ENCODE results near the gene EDARADD. TPM values are rescaled to one million over a fixed set of nuclear protein-coding genes. Genes with fewer than 3 reads are reported as not detected.

EDARADD gene
- total RNA-seq, 1 donor, result 1.4 TPM

GRCh38 chr1:236467327-236467641 lies 73.2 kb downstream of the EDARADD start:
- no peak for DNase-seq (ENCODE audit: insufficient read length, low spot score, missing footprints)
- no peak for TF ChIP-seq CTCF (IDR thresholded peaks at IDR 0.05; ENCODE audit: extremely low read depth, low read depth, low read length)
- no peak overlapping the region for H3K27ac ChIP-seq (ENCODE audit: low read depth, low read length)
- H3K4me1 ChIP-seq (ENCODE audit: insufficient read depth, low read length), result no peaks in the 10 kb centered on the region
- H3K27me3 ChIP-seq (ENCODE audit: insufficient read depth, low read length), result no peaks in the 10 kb centered on the region
- H4K20me1 ChIP-seq (ENCODE audit: insufficient read depth, low read length), result no peaks in the 10 kb centered on the region
- no peaks in the 10 kb centered on the region for H3K9me3 ChIP-seq (ENCODE audit: low read depth, low read length)
- H3K36me3 ChIP-seq (ENCODE audit: insufficient read depth, low read length), result no peaks in the 10 kb centered on the region
- no peak overlapping the region for H3K4me2 ChIP-seq (ENCODE audit: insufficient read depth, low read length)
- no peak overlapping the region for H3K4me3 ChIP-seq (ENCODE audit: insufficient read depth, low read length)
- H3K79me2 ChIP-seq (ENCODE audit: insufficient read depth, low read length), result no peaks in the 10 kb centered on the region
- no peak overlapping the region for H2AFZ ChIP-seq (ENCODE audit: low read length)

GRCh38 chr1:236468625-236469024 lies 74.5 kb downstream of the EDARADD start:
- TF ChIP-seq CTCF (IDR thresholded peaks at IDR 0.05; ENCODE audit: extremely low read depth, low read depth, low read length), result no peak

GRCh38 chr1:236469466-236469865 lies 75.4 kb downstream of the EDARADD start:
- Histone ChIP-seq H3K27me3 (ENCODE audit: insufficient read depth, low read length) (no peaks in the 10 kb centered on the region), H2AFZ (ENCODE audit: low read length) (no peak overlapping the region), H3K79me2 (ENCODE audit: insufficient read depth, low read length) (no peaks in the 10 kb centered on the region), H3K27ac (ENCODE audit: low read depth, low read length) (no peak overlapping the region), H3K4me3 (ENCODE audit: insufficient read depth, low read length) (no peak overlapping the region), H3K36me3 (ENCODE audit: insufficient read depth, low read length) (no peaks in the 10 kb centered on the region), H3K4me1 (ENCODE audit: insufficient read depth, low read length) (no peaks in the 10 kb centered on the region), H4K20me1 (ENCODE audit: insufficient read depth, low read length) (no peaks in the 10 kb centered on the region), H3K4me2 (ENCODE audit: insufficient read depth, low read length) (no peak overlapping the region), H3K9me3 (ENCODE audit: low read depth, low read length) (no peaks in the 10 kb centered on the region)
- no peak for TF ChIP-seq CTCF (IDR thresholded peaks at IDR 0.05; ENCODE audit: extremely low read depth, low read depth, low read length)
- DNase-seq (ENCODE audit: insufficient read length, low spot score, missing footprints), result no peak

More at GRCh38 chr1:236468625-236469024, 74.5 kb downstream of the EDARADD start:
- Histone ChIP-seq H3K4me3 (ENCODE audit: insufficient read depth, low read length) (no peak overlapping the region), H3K27ac (ENCODE audit: low read depth, low read length) (no peak overlapping the region), H2AFZ (ENCODE audit: low read length) (no peak overlapping the region), H3K4me1 (ENCODE audit: insufficient read depth, low read length) (no peaks in the 10 kb centered on the region), H4K20me1 (ENCODE audit: insufficient read depth, low read length) (no peaks in the 10 kb centered on the region), H3K36me3 (ENCODE audit: insufficient read depth, low read length) (no peaks in the 10 kb centered on the region), H3K9me3 (ENCODE audit: low read depth, low read length) (no peaks in the 10 kb centered on the region), H3K27me3 (ENCODE audit: insufficient read depth, low read length) (no peaks in the 10 kb centered on the region), H3K4me2 (ENCODE audit: insufficient read depth, low read length) (no peak overlapping the region), H3K79me2 (ENCODE audit: insufficient read depth, low read length) (no peaks in the 10 kb centered on the region)
- DNase-seq (ENCODE audit: insufficient read length, low spot score, missing footprints), result no peak

GRCh38 chr1:236471096-236471495 lies 77.0 kb downstream of the EDARADD start:
- Histone ChIP-seq H3K79me2 (ENCODE audit: insufficient read depth, low read length) (no peaks in the 10 kb centered on the region), H3K27me3 (ENCODE audit: insufficient read depth, low read length) (no peaks in the 10 kb centered on the region), H2AFZ (ENCODE audit: low read length) (no peak overlapping the region), H3K36me3 (ENCODE audit: insufficient read depth, low read length) (no peaks in the 10 kb centered on the region), H3K27ac (ENCODE audit: low read depth, low read length) (no peak overlapping the region), H3K4me3 (ENCODE audit: insufficient read depth, low read length) (no peak overlapping the region), H3K9me3 (ENCODE audit: low read depth, low read length) (no peaks in the 10 kb centered on the region), H3K4me2 (ENCODE audit: insufficient read depth, low read length) (no peak overlapping the region), H3K4me1 (ENCODE audit: insufficient read depth, low read length) (no peaks in the 10 kb centered on the region), H4K20me1 (ENCODE audit: insufficient read depth, low read length) (no peaks in the 10 kb centered on the region)
- TF ChIP-seq CTCF (IDR thresholded peaks at IDR 0.05; ENCODE audit: extremely low read depth, low read depth, low read length), result no peak
- DNase-seq (ENCODE audit: insufficient read length, low spot score, missing footprints), result no peak

Measured in osteoblast (primary cell).